Measurements from ENCODE around the gene SEMA3D. TPM values are rescaled to one million over a fixed set of nuclear protein-coding genes. Genes with fewer than 3 reads are reported as not detected.

SEMA3D gene
- total RNA-seq, 1 experiment from 2014 or later, result 1.4 TPM

DNA sequence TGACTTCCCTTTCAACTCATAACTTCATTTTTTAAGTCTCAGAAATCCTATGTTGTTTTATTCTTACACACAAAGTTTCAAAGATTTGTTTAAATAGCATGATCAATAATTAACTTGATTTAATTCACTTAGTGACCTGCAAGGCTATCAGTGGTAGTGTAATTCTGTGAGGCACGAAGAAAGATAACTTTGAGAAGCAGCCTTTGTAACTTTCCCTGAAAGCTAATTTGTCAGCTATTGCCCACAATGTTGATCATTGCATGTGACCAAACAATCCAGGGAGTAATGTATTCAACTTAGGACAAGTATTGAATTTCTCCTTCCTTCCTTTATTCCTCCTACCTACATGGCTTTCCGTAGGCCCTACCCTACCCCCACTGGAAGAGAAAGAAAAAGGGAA lies 111.0 kb downstream of the SEMA3D start:
- Histone ChIP-seq H4K20me1 (ENCODE audit: insufficient read depth) (no peaks in the 10 kb centered on the region), H3K9me3 (ENCODE audit: control insufficient read depth in 1 of 2, insufficient read depth in 1 of 2, low read depth in 1 of 2, low read length in 2 of 2) (no peaks in the 10 kb centered on the region), H3K27me3 (ENCODE audit: insufficient read depth, low read length) (no peaks in the 10 kb centered on the region), H3K9me2 (ENCODE audit: insufficient read depth) (no peaks in the 10 kb centered on the region), H3K9ac (ENCODE audit: low read length) (no peak overlapping the region), H3K4me2 (ENCODE audit: low read length) (no peak overlapping the region), H3K4me3 (replicated peaks in 1 of 2; ENCODE audit: low read depth in 1 of 2, low read length in 2 of 2) (no peak overlapping the region), H2AFZ (ENCODE audit: low read depth, low read length, poor library complexity, severe bottlenecking) (no peak overlapping the region), H3K27ac (ENCODE audit: low read depth, low read length) (no peak overlapping the region), H3K79me2 (ENCODE audit: insufficient read depth, low read length) (no peaks in the 10 kb centered on the region), H3K4me1 (ENCODE audit: control insufficient read depth in 1 of 2, insufficient read depth in 2 of 2, low read length in 2 of 2) (no peaks in the 10 kb centered on the region), H3K36me3 (ENCODE audit: control insufficient read depth in 1 of 2, insufficient read depth in 2 of 2, low read length in 2 of 2) (no peaks in the 10 kb centered on the region)
- RAD21 ChIA-PET (ENCODE audit: low non-redundant PET in 1 of 2, low total read pairs in 2 of 2, uncharacterized antibody in 2 of 2, unreplicated experiment in 2 of 2), result no interaction called here
- DNase-seq (ENCODE audit: low read depth, low spot score), result no peak
- BruUV-seq (replicated peaks), result no TSS peak
- no peak for TF ChIP-seq SIN3A (IDR thresholded peaks at IDR 0.05; ENCODE audit: low read depth)
- TF ChIP-seq TCF7L2 (IDR thresholded peaks at IDR 0.05; ENCODE audit: borderline replicate concordance, extremely low read depth, insufficient read depth, insufficient read length), result no peak
- TF ChIP-seq ATF3 (IDR thresholded peaks at IDR 0.05), result no peak
- no peak for ATAC-seq
- intact Hi-C loops (cut with micrococcal nuclease), result no loop called here
- POLR2A ChIA-PET, result no interaction called here
- CTCF ChIA-PET, result no interaction called here

DNA sequence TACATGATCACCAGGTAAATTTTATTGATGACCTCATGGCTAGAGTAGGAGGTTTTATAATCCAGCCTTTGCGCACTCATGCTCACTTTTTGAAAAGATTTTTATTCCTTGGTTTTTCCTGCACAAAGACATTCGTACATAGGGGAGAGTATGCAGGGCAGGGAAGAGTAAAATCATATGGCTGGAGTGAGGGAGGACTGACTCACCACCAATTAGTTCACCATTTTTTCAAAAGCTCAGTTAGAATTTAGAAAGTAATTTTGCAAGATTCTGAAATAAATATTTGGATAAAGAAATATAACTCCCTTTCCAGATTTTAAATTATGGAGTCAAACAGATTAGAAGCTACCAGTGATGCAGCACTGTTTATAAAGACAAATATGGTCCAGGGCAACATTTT lies 111.9 kb downstream of the SEMA3D start:
- no peak overlapping the region for H3K4me3 ChIP-seq (replicated peaks in 1 of 2; ENCODE audit: low read depth in 1 of 2, low read length in 2 of 2)
- no TSS peak for BruUV-seq (replicated peaks)
- TF ChIP-seq ZBTB33 (IDR thresholded peaks at IDR 0.05; ENCODE audit: extremely low read depth, insufficient replicate concordance, low read length) (no peak), JUND (IDR thresholded peaks at IDR 0.05) (no peak), ELF1 (IDR thresholded peaks at IDR 0.05; ENCODE audit: borderline replicate concordance, low read depth) (no peak), REST (IDR thresholded peaks at IDR 0.05; ENCODE audit: low read depth) (no peak), CEBPB (IDR thresholded peaks at IDR 0.05; ENCODE audit: low read depth) (no peak), ZFX (IDR thresholded peaks at IDR 0.05) (no peak), EZH2 (IDR thresholded peaks at IDR 0.05) (no peak), SIN3A (IDR thresholded peaks at IDR 0.05; ENCODE audit: low read depth) (no peak), CBX3 (IDR thresholded peaks at IDR 0.05; ENCODE audit: low read depth) (no peak), POLR2A (IDR thresholded peaks at IDR 0.05; ENCODE audit: borderline replicate concordance, extremely low read depth, insufficient read depth, insufficient read length) (no peak), FOSL1 (IDR thresholded peaks at IDR 0.05; ENCODE audit: low read depth) (no peak)
- TF ChIP-seq, protein P1, sequence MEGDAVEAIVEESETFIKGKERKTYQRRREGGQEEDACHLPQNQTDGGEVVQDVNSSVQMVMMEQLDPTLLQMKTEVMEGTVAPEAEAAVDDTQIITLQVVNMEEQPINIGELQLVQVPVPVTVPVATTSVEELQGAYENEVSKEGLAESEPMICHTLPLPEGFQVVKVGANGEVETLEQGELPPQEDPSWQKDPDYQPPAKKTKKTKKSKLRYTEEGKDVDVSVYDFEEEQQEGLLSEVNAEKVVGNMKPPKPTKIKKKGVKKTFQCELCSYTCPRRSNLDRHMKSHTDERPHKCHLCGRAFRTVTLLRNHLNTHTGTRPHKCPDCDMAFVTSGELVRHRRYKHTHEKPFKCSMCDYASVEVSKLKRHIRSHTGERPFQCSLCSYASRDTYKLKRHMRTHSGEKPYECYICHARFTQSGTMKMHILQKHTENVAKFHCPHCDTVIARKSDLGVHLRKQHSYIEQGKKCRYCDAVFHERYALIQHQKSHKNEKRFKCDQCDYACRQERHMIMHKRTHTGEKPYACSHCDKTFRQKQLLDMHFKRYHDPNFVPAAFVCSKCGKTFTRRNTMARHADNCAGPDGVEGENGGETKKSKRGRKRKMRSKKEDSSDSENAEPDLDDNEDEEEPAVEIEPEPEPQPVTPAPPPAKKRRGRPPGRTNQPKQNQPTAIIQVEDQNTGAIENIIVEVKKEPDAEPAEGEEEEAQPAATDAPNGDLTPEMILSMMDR (IDR thresholded peaks at IDR 0.05 in 2 of 3, conservative IDR thresholded peaks at IDR 0.05 in 1 of 3; ENCODE audit: borderline replicate concordance in 1 of 3, insufficient read depth in 1 of 3, low read depth in 2 of 3, low read length in 2 of 3), result no peak
- POLR2A ChIA-PET, result no interaction called here
- RAD21 ChIA-PET (ENCODE audit: low non-redundant PET in 1 of 2, low total read pairs in 2 of 2, uncharacterized antibody in 2 of 2, unreplicated experiment in 2 of 2), result no interaction called here
- no peaks in the 10 kb centered on the region for H4K20me1 ChIP-seq (ENCODE audit: insufficient read depth)
- no peak overlapping the region for H3K27ac ChIP-seq (ENCODE audit: low read depth, low read length)
- no peaks in the 10 kb centered on the region for H3K4me1 ChIP-seq (ENCODE audit: control insufficient read depth in 1 of 2, insufficient read depth in 2 of 2, low read length in 2 of 2)
- CTCF ChIA-PET, result no interaction called here
- no peaks in the 10 kb centered on the region for H3K79me2 ChIP-seq (ENCODE audit: insufficient read depth, low read length)
- DNase-seq (ENCODE audit: low read depth, low spot score) (no peak), ATAC-seq (no peak)
- no peaks in the 10 kb centered on the region for H3K36me3 ChIP-seq (ENCODE audit: control insufficient read depth in 1 of 2, insufficient read depth in 2 of 2, low read length in 2 of 2)
- no peaks in the 10 kb centered on the region for H3K9me2 ChIP-seq (ENCODE audit: insufficient read depth)
- no peaks in the 10 kb centered on the region for H3K9me3 ChIP-seq (ENCODE audit: control insufficient read depth in 1 of 2, insufficient read depth in 1 of 2, low read depth in 1 of 2, low read length in 2 of 2)
- no peak overlapping the region for H3K4me2 ChIP-seq (ENCODE audit: low read length)
- no peak overlapping the region for H2AFZ ChIP-seq (ENCODE audit: low read depth, low read length, poor library complexity, severe bottlenecking)
- intact Hi-C loops (cut with micrococcal nuclease), result no loop called here
- H3K27me3 ChIP-seq (ENCODE audit: insufficient read depth, low read length), result no peaks in the 10 kb centered on the region
- H3K9ac ChIP-seq (ENCODE audit: low read length), result no peak overlapping the region
